Embryonic facial prominence (tissue), 1 donor: ENCODE data around the gene MEF2C.

ENCODE experiments used
- DNase-seq: peaks from one replicate; pipeline ENCODE4 v3.0.0-alpha.2; 2016; ENCODE audit errors: extremely low spot score

The MEF2C gene

GRCh38 chr5:88718736-88719135 is 164.2 kb downstream of the MEF2C start:
- no peak for DNase-seq

GRCh38 chr5:88716101-88716500 is 166.9 kb downstream of the MEF2C start:
- DNase-seq: no peak

- DNase-seq: no peak
Observed at GRCh38 chr5:88715503-88715902, 167.5 kb downstream of the MEF2C start.

- no peak for DNase-seq
Observed at GRCh38 chr5:88713818-88714217, 169.2 kb downstream of the MEF2C start.

- no peak for DNase-seq
Observed at GRCh38 chr5:88708682-88709398, 174.1 kb downstream of the MEF2C start.

- no peak for DNase-seq
Observed at GRCh38 chr5:88708021-88708420, 175.0 kb downstream of the MEF2C start.

- no peak for DNase-seq
Observed at GRCh38 chr5:88707216-88707965, 175.6 kb downstream of the MEF2C start.

GRCh38 chr5:88702332-88702731 is 180.7 kb downstream of the MEF2C start:
- DNase-seq: no peak

GRCh38 chr5:88700121-88700520 is 182.9 kb downstream of the MEF2C start:
- no peak for DNase-seq

GRCh38 chr5:88698290-88698689 is 184.7 kb downstream of the MEF2C start:
- DNase-seq: no peak

- no peak for DNase-seq
Observed at GRCh38 chr5:88696466-88696865, 186.5 kb downstream of the MEF2C start.

- DNase-seq: no peak
Observed at GRCh38 chr5:88695931-88696330, 187.1 kb downstream of the MEF2C start.

- no peak for DNase-seq
Observed at GRCh38 chr5:88695232-88695631, 187.8 kb downstream of the MEF2C start.

- no peak for DNase-seq
Observed at GRCh38 chr5:88694023-88694679, 188.8 kb downstream of the MEF2C start.

GRCh38 chr5:88693071-88693932 is 189.7 kb downstream of the MEF2C start:
- DNase-seq: no peak

- DNase-seq: no peak
Observed at GRCh38 chr5:88691945-88692868, 190.8 kb downstream of the MEF2C start.

- DNase-seq: no peak
Observed at GRCh38 chr5:88691230-88691582, 191.8 kb downstream of the MEF2C start.

- no peak for DNase-seq
Observed at GRCh38 chr5:88690409-88691229, 192.4 kb downstream of the MEF2C start.

GRCh38 chr5:88689668-88690408 is 193.1 kb downstream of the MEF2C start:
- DNase-seq: no peak
